ENCODE results near the gene NATD1.
A peak's percentile ranks its signal among the peaks of the same experiment; 100 is the strongest.
"Not testable (repeated sequence)": the region's sequence is repeated elsewhere in the genome, so short reads cannot be mapped to it uniquely, and the experiment has no call there.

Gene NATD1

DNA sequence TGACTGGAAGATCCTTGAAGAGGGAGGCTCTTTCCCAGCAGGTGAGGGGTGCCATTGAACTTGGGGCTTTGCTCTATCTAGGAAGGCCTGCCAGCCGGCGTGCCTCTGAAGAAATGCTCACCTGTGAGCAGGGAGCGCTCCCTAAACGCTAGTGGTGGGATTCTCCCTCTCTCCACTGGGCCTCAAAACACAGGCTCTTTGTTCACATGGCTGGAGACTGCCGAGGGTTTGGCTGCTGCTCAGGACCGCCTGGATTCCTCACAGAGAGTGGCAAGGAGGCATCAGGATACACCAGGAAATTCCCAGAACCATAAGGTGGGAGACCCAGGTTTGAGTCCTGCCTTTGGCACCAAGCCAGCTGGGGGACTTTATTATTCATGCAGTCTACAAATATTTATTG is 21.7 kb downstream of the NATD1 start:
- TF ChIP-seq, protein P1, sequence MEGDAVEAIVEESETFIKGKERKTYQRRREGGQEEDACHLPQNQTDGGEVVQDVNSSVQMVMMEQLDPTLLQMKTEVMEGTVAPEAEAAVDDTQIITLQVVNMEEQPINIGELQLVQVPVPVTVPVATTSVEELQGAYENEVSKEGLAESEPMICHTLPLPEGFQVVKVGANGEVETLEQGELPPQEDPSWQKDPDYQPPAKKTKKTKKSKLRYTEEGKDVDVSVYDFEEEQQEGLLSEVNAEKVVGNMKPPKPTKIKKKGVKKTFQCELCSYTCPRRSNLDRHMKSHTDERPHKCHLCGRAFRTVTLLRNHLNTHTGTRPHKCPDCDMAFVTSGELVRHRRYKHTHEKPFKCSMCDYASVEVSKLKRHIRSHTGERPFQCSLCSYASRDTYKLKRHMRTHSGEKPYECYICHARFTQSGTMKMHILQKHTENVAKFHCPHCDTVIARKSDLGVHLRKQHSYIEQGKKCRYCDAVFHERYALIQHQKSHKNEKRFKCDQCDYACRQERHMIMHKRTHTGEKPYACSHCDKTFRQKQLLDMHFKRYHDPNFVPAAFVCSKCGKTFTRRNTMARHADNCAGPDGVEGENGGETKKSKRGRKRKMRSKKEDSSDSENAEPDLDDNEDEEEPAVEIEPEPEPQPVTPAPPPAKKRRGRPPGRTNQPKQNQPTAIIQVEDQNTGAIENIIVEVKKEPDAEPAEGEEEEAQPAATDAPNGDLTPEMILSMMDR (IDR thresholded peaks at IDR 0.05; ENCODE audit: unreplicated experiment in 3 of 3), result no peak
- Mint-ChIP-seq H3K27me3 (ENCODE audit: low read depth) (peaks cover 3% of the 10 kb centered on the region), H3K4me1 (no peaks in the 10 kb centered on the region), H3K27ac (no peak overlapping the region), H3K36me3 (ENCODE audit: low read depth) (peaks cover 4% of the 10 kb centered on the region), H3K9me3 (peaks cover 6% of the 10 kb centered on the region), H3K4me3 (no peak overlapping the region)

DNA sequence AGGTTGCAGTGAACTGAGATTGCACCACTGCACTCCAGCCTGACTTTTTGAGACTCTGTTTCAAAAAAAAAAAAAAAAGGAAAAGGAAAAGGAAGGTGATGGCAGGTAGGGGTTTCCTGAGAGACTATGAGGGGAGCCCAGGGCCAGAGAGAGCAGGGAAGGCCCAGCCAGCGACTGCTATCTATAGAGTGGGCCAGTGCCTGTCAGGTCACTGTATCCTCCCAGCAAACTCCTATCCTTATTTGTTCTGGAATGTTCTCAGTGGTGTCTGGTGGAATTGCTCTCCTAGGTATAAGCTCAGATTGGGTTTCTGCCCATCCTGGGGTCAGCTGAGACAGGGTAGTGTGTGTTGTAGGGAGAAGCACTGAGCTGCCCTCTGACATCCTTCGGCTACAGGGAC is 24.4 kb downstream of the NATD1 start:
- H3K36me3 Mint-ChIP-seq (ENCODE audit: low read depth), result peaks cover 4% of the 10 kb centered on the region
- peaks cover 6% of the 10 kb centered on the region for H3K9me3 Mint-ChIP-seq
- TF ChIP-seq, protein P1 (IDR thresholded peaks at IDR 0.05; ENCODE audit: unreplicated experiment in 3 of 3), result no peak
- no peak overlapping the region for H3K27ac Mint-ChIP-seq
- H3K4me3 Mint-ChIP-seq, result no peak overlapping the region
- H3K4me1 Mint-ChIP-seq, result no peaks in the 10 kb centered on the region
- peaks cover 3% of the 10 kb centered on the region for H3K27me3 Mint-ChIP-seq (ENCODE audit: low read depth)

DNA sequence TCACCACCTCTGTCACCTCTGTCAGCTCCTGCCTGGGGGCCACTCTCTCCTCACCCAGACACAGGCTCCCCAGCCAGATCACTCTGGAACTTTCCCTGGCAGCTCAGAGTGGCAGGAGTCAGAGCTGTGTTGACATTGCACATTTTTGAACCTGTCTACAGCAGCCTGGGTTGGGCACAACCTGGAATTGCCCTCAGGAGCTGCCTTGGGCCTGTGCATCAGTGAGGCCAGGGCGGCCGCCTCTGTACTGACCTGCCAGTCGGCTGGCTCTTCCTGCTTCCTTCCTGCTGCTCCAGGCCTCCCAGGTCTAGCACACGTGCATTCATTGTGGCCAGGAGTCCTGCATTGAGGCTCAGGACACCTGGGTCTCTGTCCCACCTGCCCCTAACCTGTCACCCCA is 25.1 kb downstream of the NATD1 start:
- H3K36me3 Mint-ChIP-seq (ENCODE audit: low read depth), result peaks cover 4% of the 10 kb centered on the region

DNA sequence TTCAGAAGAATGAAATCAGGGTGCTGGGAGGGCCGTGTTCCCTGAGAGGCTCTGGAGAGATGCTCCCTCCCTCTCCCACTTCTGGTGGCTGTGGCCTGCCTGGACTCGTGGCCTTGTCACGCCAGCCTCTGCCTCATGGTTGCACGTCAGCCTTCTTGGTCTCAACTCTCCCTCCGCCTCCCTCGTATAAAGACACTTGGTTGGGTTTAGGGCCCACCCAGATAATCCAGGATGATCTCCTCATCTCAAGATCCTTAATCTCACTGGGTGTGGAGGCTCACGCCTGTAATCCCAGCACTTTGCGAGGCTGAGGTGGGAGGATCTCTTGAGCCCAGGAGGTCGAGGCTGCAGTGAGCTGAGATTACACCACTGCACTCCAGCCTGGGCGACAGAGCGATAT is 25.9 kb downstream of the NATD1 start:
- not testable (repeated sequence) for H3K4me3 Mint-ChIP-seq; H3K9me3 Mint-ChIP-seq; H3K4me1 Mint-ChIP-seq; H3K27me3 Mint-ChIP-seq (ENCODE audit: low read depth); H3K27ac Mint-ChIP-seq; H3K36me3 Mint-ChIP-seq (ENCODE audit: low read depth)

More for the DNA sequence above, 25.1 kb downstream of the NATD1 start:
- peaks cover 6% of the 10 kb centered on the region for H3K9me3 Mint-ChIP-seq
- H3K27me3 Mint-ChIP-seq (ENCODE audit: low read depth), result peaks cover 3% of the 10 kb centered on the region
- no peak overlapping the region for H3K4me3 Mint-ChIP-seq
- TF ChIP-seq, protein P1 (IDR thresholded peaks at IDR 0.05; ENCODE audit: unreplicated experiment in 3 of 3), result no peak
- H3K27ac Mint-ChIP-seq, result no peak overlapping the region
- no peaks in the 10 kb centered on the region for H3K4me1 Mint-ChIP-seq

DNA sequence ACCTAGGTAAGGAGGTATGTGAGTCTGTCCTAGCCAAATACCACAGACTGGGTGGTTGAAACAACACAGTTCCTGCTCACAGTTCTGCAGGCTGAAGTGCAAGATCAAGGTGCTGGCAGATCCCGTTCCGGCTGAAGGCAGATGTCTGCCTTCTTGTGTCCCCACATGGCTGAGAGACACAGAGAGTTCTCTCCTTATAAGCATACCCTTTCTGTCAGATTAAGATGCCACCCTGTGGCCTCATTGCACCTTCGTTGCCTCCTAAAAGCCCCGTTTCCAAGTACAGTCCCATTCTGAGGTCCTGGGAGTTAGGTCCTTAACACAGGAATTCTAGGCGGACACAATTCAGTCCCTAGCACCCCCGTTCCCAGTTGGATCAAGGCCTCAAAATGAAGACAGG is 30.1 kb downstream of the NATD1 start:
- no peaks in the 10 kb centered on the region for H3K27me3 Mint-ChIP-seq (ENCODE audit: low read depth)
- TF ChIP-seq, protein P1 (IDR thresholded peaks at IDR 0.05; ENCODE audit: unreplicated experiment in 3 of 3), result no peak
- no peaks in the 10 kb centered on the region for H3K9me3 Mint-ChIP-seq
- H3K4me1 Mint-ChIP-seq, result peaks cover 8% of the 10 kb centered on the region
- H3K36me3 Mint-ChIP-seq (ENCODE audit: low read depth), result peaks cover 13% of the 10 kb centered on the region
- no peak overlapping the region for H3K27ac Mint-ChIP-seq
- H3K4me3 Mint-ChIP-seq, result no peak overlapping the region

DNA sequence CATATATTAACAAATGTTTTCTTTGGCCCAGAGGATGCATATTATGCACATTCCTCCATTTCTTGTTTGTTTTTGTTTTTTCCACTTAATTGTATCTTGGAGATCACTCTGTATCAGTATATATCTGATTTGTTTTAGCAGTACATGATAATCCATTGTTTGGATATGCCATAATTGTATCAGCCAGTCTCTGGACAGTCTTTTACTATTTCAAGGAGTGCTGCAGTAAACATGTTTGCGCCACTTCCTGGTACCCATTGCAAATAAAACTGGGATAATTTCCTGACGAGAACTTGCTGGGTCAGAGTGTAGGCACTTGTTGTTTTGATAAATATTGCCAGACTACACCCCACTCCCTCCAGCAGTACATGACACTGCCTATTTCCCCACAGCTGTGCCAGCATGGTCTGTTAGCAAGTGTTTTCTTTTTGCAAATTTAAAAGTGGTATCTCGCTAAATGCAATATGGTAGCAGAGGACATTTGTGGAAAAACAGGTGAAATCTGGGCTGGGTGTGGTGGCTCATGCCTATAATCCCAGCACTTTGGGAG is 34.3 kb downstream of the NATD1 start:
- Mint-ChIP-seq H3K27me3 (ENCODE audit: low read depth) (no peaks in the 10 kb centered on the region), H3K4me3 (peak overlapping the region in 1 of 3 experiments; percentile 14), H3K36me3 (ENCODE audit: low read depth) (peaks cover 13% of the 10 kb centered on the region), H3K27ac (peak overlapping the region; percentile 10 to 78 (median 66)), H3K4me1 (peaks cover 27% of the 10 kb centered on the region), H3K9me3 (no peaks in the 10 kb centered on the region)
- TF ChIP-seq, protein P1 (IDR thresholded peaks at IDR 0.05; ENCODE audit: unreplicated experiment in 3 of 3), result no peak
